ENCODE results near the gene BCAS3. TPM values are rescaled to one million over a fixed set of nuclear protein-coding genes. Genes with fewer than 3 reads are reported as not detected.
"Not testable (repeated sequence)": the region's sequence is repeated elsewhere in the genome, so short reads cannot be mapped to it uniquely, and the experiment has no call there.

The BCAS3 gene
- total RNA-seq, 1 donor from 2014 or later, result 22.6 TPM

- H3K27me3 Mint-ChIP-seq (ENCODE audit: low read depth); H3K36me3 Mint-ChIP-seq (ENCODE audit: low read depth); H3K9me3 Mint-ChIP-seq (ENCODE audit: low read depth); H3K27ac Mint-ChIP-seq (ENCODE audit: unreplicated experiment); H3K4me1 Mint-ChIP-seq (ENCODE audit: low read depth); DNase-seq (ENCODE audit: low spot score); H3K4me3 Mint-ChIP-seq (ENCODE audit: unreplicated experiment): not testable (repeated sequence)
- TF ChIP-seq CTCF (IDR thresholded peaks at IDR 0.05), result peak; percentile 31
Observed at GRCh38 chr17:61042348-61042747, 364.7 kb downstream of the BCAS3 start.

- Mint-ChIP-seq H3K9me3 (ENCODE audit: low read depth) (no peaks in the 10 kb centered on the region), H3K4me3 (ENCODE audit: unreplicated experiment) (no peak overlapping the region), H3K27ac (ENCODE audit: unreplicated experiment) (no peak overlapping the region), H3K27me3 (ENCODE audit: low read depth) (no peaks in the 10 kb centered on the region), H3K4me1 (ENCODE audit: low read depth) (no peaks in the 10 kb centered on the region), H3K36me3 (ENCODE audit: low read depth) (no peaks in the 10 kb centered on the region)
- DNase-seq (ENCODE audit: low spot score), result no peak
- TF ChIP-seq CTCF (IDR thresholded peaks at IDR 0.05), result no peak
Observed at GRCh38 chr17:61047515-61047914, 369.9 kb downstream of the BCAS3 start.

DNA sequence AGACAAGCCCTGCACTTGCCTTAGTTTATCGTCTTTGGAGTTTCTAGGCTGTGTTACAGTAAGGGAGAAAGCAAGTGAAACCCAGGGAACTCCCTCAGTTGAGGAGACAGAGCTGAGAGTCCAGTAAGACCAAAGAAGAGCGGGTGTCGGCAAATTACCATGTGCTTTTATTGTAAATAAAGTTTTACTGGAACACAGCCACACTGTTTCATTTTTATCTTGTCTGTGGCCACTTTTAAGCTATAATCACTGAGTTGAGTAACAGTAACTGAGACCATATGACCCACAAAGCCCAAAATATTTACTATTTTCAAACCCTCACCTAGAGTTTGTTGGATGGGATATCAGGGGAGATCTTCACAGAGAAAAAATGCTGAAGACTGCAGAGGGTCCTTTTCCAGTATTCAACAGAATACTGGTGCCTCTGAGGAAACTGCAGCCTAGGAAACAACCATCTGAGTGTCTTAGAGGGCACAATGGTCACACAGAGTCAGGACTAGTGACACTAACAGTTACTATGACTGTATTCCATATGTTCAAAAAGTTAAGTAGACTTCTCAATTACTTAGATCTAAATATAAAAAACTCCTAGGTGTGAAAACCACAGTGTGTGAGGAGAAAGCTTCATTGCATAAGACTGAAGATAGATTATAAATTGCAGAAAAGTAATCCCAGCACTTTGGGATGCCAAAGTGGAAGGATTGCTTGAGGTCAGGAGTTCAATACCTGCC lies 370.9 kb downstream of the BCAS3 start:
- no peaks in the 10 kb centered on the region for H3K27me3 Mint-ChIP-seq (ENCODE audit: low read depth)
- no peaks in the 10 kb centered on the region for H3K4me1 Mint-ChIP-seq (ENCODE audit: low read depth)
- H3K27ac Mint-ChIP-seq (ENCODE audit: unreplicated experiment), result no peak overlapping the region
- H3K36me3 Mint-ChIP-seq (ENCODE audit: low read depth), result no peaks in the 10 kb centered on the region
- no peak for DNase-seq (ENCODE audit: low spot score)
- no peak for TF ChIP-seq CTCF (IDR thresholded peaks at IDR 0.05)
- no peaks in the 10 kb centered on the region for H3K9me3 Mint-ChIP-seq (ENCODE audit: low read depth)
- no peak overlapping the region for H3K4me3 Mint-ChIP-seq (ENCODE audit: unreplicated experiment)

DNA sequence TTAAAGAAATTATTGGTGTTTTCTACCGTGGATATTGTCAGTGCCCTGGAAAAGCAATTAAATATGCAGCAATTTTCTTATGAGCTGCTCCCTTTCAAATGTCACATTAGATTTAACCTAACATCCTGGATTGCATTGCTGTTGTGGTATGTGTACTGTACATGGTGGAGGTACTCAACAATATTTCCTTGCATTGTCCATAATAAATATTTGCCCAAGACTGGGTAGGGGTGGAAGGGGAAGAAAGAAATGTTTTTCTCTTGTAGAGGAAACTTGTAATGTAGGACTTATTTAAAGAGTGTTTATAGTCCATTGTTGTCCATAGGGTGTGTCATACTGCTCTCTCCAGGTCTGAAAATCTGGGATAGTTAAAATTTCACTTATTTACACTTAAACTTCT lies 375.8 kb downstream of the BCAS3 start:
- no peak overlapping the region for H3K4me3 Mint-ChIP-seq (ENCODE audit: unreplicated experiment)
- H3K27ac Mint-ChIP-seq (ENCODE audit: unreplicated experiment), result no peak overlapping the region
- DNase-seq (ENCODE audit: low spot score), result no peak
- H3K4me1 Mint-ChIP-seq (ENCODE audit: low read depth), result peaks cover 11% of the 10 kb centered on the region
- H3K27me3 Mint-ChIP-seq (ENCODE audit: low read depth), result no peaks in the 10 kb centered on the region
- no peaks in the 10 kb centered on the region for H3K9me3 Mint-ChIP-seq (ENCODE audit: low read depth)
- TF ChIP-seq CTCF (IDR thresholded peaks at IDR 0.05), result no peak
- H3K36me3 Mint-ChIP-seq (ENCODE audit: low read depth), result peaks cover 2% of the 10 kb centered on the region

- Mint-ChIP-seq H3K9me3 (ENCODE audit: low read depth) (no peaks in the 10 kb centered on the region), H3K36me3 (ENCODE audit: low read depth) (peaks cover 2% of the 10 kb centered on the region), H3K4me1 (ENCODE audit: low read depth) (peaks cover 11% of the 10 kb centered on the region), H3K27me3 (ENCODE audit: low read depth) (no peaks in the 10 kb centered on the region), H3K4me3 (ENCODE audit: unreplicated experiment) (no peak overlapping the region), H3K27ac (ENCODE audit: unreplicated experiment) (no peak overlapping the region)
- TF ChIP-seq CTCF (IDR thresholded peaks at IDR 0.05), result no peak
- DNase-seq (ENCODE audit: low spot score), result no peak
Observed at GRCh38 chr17:61054436-61054835, 376.8 kb downstream of the BCAS3 start.
